GM19397 (cell line): ENCODE data around the gene RERE.
"Not testable (repeated sequence)": the region's sequence is repeated elsewhere in the genome, so short reads cannot be mapped to it uniquely, and the experiment has no call there.

Experiments
- ATAC-seq: cut with Tn5 transposase; IDR thresholded peaks from one replicate; pipeline ENCODE4 v1.9.1; 2021; ENCODE audit warnings: mild to moderate bottlenecking, moderate library complexity; ENCODE audit not compliant: unreplicated experiment

Gene RERE

GRCh38 chr1:8619419-8619818, 198.0 kb downstream of the RERE start:
- ATAC-seq, result not testable (repeated sequence)

GRCh38 chr1:8616791-8617190, 200.6 kb downstream of the RERE start:
- not testable (repeated sequence) for ATAC-seq

DNA sequence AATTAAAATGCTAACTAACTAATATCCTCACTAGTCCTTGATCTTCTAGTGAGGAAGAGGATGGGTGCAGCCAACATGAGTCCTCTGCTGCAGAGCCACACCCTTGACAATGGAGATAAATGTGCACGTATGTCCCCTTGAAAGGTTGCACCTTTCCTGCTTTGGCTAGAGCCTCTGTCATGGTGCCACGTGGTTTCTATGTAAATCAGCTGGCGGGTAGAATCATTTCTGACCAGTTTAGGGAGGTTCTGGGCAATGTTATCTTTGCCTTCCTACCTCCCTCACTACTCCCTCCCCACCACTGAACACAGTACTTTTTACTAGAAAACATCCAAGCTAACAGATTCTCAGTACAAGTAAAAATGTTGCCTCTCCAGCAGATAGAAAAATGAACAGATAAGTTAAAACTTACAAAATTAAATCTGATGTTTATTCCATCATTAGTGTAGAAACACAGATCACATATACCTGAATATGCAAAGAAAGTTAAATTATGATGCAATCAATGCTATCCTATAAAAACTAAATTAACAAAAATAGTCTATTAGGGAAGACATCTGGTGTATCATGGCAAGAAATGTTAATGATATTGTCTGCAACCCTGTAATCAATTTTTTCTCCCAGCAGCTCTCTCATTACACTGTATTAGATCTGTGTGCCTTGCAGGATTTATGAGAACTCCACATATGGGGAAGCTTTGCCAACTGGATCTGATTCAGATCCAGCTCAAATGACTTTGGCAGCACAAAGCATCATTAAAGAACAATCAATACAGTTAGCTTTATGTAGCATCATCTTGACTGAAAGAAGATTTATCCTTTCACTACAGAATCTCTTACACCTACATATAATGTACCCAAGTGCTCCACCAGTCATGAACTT, 205.6 kb downstream of the RERE start:
- not testable (repeated sequence) for ATAC-seq

DNA sequence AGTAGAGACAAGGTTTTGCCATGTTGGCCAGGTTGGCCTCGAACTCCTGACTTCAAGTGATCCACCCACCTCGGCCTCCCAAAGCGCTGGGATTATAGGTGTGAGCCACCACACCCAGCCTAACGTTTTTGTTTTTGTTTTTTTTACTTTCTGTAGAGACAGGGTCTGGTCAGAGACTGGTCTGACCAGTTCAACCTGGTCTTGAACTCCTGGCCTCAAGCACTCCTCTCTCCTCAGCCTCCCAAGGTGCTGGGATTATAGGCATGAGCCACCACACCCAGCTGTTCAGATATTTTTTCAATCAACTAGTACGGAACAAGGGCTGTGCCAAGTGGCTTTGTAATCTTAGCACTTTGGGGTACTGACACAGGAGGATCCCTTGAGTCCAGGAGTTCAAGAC, 209.5 kb downstream of the RERE start:
- ATAC-seq, result no peak

GRCh38 chr1:8604041-8604945, 213.1 kb downstream of the RERE start:
- peak; percentile 77 for ATAC-seq

- no peak for ATAC-seq
These were observed 214.2 kb downstream of the RERE start for GRCh38 chr1:8603220-8603616.

- ATAC-seq, result no peak
These were observed 214.8 kb downstream of the RERE start for GRCh38 chr1:8602471-8603219.

- ATAC-seq, result no peak
These were observed 217.1 kb downstream of the RERE start for GRCh38 chr1:8600336-8600735.

GRCh38 chr1:8599646-8600212, 217.7 kb downstream of the RERE start:
- ATAC-seq, result no peak

DNA sequence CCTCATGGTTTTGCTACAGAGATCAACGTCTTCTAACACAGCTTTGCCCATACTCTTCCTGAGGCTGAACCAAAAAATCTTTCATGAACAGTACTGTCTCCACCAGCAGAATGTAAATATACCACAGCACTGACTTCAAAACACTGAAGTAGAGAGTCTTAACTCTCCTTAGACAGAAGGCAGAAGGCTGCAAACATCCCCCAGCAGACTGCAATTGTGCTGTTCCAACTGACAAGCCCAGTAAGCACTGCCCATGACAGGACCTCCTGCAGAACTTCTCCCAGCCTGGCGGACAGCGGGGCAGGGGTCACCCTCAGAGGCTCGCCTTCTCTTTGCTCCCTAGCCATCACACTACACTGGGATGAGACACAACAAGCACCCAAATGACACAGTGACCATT, 218.7 kb downstream of the RERE start:
- ATAC-seq, result no peak

DNA sequence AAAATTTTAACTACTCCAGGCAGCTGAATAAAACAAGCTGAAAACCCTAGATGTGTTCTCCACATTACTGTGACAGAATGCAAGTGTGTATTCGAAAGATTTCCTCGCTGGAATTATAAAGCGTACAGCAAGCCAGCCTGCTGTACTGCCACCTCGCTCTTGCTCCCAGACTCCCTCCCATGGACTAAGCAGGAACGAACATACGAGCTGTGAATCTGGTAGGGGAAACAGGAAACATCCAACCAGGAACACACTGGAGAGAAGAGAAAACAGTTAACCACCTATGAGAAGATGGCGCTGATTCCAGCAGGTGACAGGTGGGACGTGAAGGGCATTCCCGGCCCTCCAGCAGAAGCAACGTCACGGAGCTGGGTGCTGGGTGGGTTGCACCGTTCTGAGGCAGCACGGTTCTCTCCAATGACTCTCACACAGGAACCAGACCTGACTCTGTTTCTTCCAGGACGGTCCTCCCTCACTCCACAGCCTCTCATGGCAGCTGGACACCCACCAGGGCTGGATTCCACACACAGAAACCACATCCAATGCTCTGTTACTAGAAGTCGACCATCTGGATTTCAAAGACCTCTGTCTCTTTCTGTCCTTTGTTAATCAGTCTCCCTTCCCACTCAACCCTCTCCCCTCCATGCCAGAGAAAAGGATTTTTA, 219.2 kb downstream of the RERE start:
- no peak for ATAC-seq

- no peak for ATAC-seq
These were observed 220.0 kb downstream of the RERE start for GRCh38 chr1:8597455-8597854.

GRCh38 chr1:8595941-8596340, 221.5 kb downstream of the RERE start:
- ATAC-seq, result peak; percentile 45

DNA sequence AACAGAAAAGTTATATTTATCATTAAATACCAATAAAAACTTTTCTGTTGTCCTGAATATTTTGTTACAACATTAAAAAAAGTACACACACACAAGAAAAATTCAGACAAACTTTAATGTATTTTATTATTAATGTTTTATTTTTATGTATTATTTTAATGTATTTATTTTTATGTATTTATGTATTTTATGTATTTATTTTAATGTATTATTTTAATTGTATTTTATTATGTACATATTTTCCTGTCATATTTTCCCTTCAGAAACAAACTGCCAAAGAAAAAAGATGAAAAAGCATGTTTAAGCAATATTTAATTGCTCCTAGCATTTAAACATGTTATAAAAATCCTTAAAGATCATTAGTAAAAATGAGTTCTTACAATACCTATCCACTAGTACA, 222.1 kb downstream of the RERE start:
- ATAC-seq, result no peak

- not testable (repeated sequence) for ATAC-seq
These were observed 224.1 kb downstream of the RERE start for GRCh38 chr1:8593292-8593691.

DNA sequence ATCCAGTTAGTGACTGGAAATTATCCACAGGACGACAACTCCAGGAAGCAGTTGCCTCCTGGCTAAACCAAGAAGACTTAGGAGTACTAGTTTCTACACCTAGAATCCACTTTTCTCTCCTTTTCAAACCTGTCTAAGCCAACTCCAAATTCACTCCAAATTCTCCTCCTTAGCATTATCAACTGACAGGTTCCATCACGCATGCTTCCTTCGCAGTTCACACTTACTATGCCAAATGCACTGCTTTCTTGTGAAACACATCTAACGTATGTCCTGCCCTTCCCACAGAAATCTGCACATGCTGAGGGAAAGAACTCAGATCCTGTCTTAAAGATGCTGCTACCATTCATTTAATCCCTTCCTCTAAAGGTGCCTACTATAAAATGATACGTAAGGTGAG, 225.9 kb downstream of the RERE start:
- ATAC-seq, result no peak

DNA sequence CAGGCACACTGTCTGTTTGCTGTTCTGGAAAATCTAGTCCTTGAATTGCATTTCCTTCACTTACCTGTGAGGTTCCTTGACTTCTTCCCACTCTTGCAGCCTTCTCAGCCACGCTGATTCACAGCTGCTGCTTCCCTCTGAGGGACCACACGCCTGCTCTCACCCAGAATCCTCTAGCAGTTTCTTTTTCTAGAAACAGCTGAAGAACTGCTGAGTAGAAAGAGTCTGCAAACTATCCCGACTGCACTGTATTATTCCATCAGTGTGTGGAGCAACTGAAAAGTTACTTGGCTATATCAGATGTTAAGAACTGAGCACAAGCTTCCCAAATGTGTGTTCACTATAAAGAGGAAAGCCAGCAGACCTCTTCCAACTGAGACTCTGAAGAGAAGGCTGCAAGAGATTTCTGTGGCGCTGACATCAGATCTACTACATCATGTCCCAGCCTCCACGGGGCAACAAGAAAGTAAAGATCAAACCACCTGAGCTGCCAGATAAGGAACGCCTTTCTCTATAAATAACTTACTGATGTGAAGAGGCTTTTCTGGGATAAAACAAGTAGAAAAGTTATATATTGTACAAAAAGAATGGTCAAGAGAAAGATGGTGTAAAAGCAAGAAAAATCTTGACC, 226.6 kb downstream of the RERE start:
- ATAC-seq, result no peak

DNA sequence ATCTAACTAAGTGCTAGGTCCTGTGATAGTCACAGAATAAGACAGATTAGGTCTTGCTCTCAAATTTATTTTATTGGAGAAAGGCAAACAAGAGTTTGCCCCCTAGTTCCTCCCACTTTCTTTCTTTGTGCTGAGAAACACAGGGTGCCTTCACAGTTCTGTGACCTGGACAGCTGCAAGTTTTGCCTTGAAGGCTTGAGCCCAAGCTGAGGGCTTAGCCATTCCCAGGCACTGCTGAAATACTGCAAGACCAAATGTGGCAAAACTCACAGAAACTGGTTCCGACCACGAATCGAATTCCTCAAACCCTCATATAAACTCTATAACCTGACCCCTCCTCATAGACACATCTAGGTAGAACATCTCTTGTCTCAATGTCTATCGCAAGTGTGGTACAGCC, 227.9 kb downstream of the RERE start:
- no peak for ATAC-seq

DNA sequence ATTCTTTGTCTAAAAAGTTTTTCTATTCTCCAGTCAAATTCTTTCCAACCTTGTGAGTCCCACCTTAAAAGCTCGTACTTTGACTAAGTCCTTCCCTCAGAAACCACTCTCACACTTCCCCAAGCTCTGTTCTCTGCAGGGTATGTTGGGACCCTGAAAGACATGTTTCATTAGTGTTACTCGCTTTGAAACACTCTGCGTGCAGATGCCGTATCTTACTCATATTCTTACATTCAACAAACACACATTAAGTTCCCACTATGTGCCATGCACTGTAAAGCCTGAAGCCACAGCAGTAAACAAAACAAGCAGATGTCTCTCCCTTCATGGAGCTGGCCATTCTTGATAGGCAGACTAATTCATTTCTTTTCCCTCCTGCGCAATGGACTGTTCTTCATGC, 229.7 kb downstream of the RERE start:
- ATAC-seq, result no peak

DNA sequence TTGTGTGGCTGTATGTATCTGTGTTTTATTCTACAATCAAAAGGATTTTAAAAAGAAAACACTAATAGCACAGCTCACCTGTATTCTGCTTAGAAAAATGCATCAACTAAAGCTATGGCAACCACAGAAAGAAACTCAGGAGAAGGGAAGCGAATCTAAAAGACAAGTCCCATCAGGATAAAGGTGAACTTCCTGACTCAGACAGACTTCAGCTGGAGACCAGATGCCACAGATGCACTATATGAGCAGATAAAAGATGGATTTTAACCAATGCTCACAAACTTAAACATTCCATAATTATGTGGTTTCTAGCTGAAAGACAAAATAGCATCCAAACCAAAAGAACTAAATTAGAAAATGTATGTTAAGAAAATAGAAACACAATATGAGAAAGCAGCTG, 231.0 kb downstream of the RERE start:
- ATAC-seq, result no peak
